Cardiac ventricle fibroblast (primary cell): ENCODE results near the gene RTN4R. TPM values are rescaled to one million over a fixed set of nuclear protein-coding genes. Genes with fewer than 3 reads are reported as not detected.

Experiments
- total RNA-seq: library from RNA; depleted of rRNA; stranded (reverse); fragments of >200 nt; gene quantifications from 2 replicates; pipeline ENCODE4 v1.2.3, GENCODE V29; 2015

RTN4R gene
- 0.05 TPM in 1 of 2 replicates, not detected in the other for total RNA-seq

DNA sequence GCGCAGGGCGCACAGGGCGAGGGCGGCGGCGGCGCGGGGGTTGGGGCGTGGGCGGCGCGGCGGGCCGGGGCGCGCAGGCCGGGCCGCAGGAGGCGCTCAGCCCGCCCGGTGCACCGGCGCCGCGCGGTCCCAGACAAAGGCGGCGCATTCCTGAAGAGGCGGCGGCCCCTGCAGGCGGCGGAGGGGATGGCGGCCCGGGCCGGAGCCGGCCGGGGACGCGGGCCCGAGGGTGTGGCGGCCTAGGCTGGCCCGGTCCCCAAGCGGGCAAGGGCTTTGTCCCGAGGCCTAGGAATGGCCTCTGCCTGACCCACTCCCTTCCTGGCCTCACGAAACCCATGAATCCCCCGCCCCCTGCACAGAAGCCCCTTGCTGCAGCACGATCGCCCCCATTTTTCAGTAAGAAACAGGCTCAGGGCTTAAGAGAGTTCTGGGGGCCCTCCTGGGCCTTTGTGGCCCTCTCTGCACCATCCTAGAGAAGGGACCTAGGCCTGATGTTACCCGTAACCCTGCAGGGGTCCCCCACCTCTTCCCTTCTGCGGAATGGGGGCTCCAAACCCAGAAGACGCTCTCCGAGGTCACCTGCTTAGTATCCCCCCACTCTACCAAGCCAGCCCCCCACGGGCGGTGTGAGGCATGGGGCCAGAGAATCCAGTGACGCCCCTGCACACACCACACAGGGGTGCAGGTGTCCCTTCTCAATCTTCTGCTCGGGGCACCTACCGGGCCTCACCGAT is at the start of gene RTN4R:
Gene RTN4R, minus strand, starts transcription at position 40 of the 734 bp plus-strand sequence. CDS start 226 bp downstream, outside the sequence.

Other genes with a start within 250 kb of the RTN4R start
- 12.5 and 30.2 TPM in 2 replicates for gene TANGO2, start 247.2 kb downstream of the RTN4R start, total RNA-seq
- gene DGCR8, start 188.1 kb downstream of the RTN4R start, total RNA-seq = 16.2 and 16.5 TPM in 2 replicates
- gene RANBP1, start 152.2 kb downstream of the RTN4R start, total RNA-seq = 147 and 225 TPM in 2 replicates
- 32.5 and 33.1 TPM in 2 replicates for gene TRMT2A, start 151.1 kb downstream of the RTN4R start, total RNA-seq
- gene ZDHHC8, start 136.5 kb downstream of the RTN4R start, total RNA-seq = 16.2 and 18.7 TPM in 2 replicates
- 0.75 TPM in 1 of 2 replicates, not detected in the other for gene CCDC188, start 117.3 kb downstream of the RTN4R start, total RNA-seq
- gene DGCR6L, start 51.7 kb upstream of the RTN4R start, total RNA-seq = 67.4 and 73.9 TPM in 2 replicates
- 7.2 and 9.2 TPM in 2 replicates for gene ZNF74, start 125.8 kb upstream of the RTN4R start, total RNA-seq
- gene SCARF2, start 169.5 kb upstream of the RTN4R start, total RNA-seq = 62.6 and 66.8 TPM in 2 replicates
- 22.2 and 26.8 TPM in 2 replicates for gene KLHL22, start 227.5 kb upstream of the RTN4R start, total RNA-seq
- 24.9 and 34.9 TPM in 2 replicates for gene MED15, start 239.3 kb upstream of the RTN4R start, total RNA-seq